ENCODE data around the gene RBM10. TPM values are rescaled to one million over a fixed set of nuclear protein-coding genes. Genes with fewer than 3 reads are reported as not detected.

The RBM10 gene
- total and polyA plus RNA-seq, 2 of the 13 experiments (the other 11 are each of a cell fraction or from before 2014, with no cell fraction given): 15.9 to 43.1 TPM

GRCh38 chrX:47232803-47233332 lies 87.8 kb downstream of the RBM10 start, which contains the start of gene USP11 (continued):
- TF ChIP-seq SAFB2 (CRISPR knock-in tag; IDR thresholded peaks at IDR 0.05; ENCODE audit: borderline replicate concordance, low read depth) (no peak), ASH2L (IDR thresholded peaks at IDR 0.05; ENCODE audit: insufficient read length, low read depth, low read length) (peak; percentile 49), ZBTB10 (CRISPR knock-in tag; IDR thresholded peaks at IDR 0.05; ENCODE audit: borderline replicate concordance) (peak; percentile 80; the same call in 1 of the 2 replicates), FOXM1 (CRISPR knock-in tag; IDR thresholded peaks at IDR 0.05) (no peak), KDM5A (IDR thresholded peaks at IDR 0.05; ENCODE audit: borderline replicate concordance, low read length) (peak; percentile 20; the same call in 1 of the 2 replicates), ZNF644 (CRISPR knock-in tag; IDR thresholded peaks at IDR 0.05; ENCODE audit: low read depth) (peak; percentile 52; the same call in 1 of the 2 replicates), ZBTB49 (CRISPR knock-in tag; IDR thresholded peaks at IDR 0.05; ENCODE audit: borderline replicate concordance) (no peak), TSC22D2 (CRISPR knock-in tag; IDR thresholded peaks at IDR 0.05; ENCODE audit: borderline replicate concordance) (no peak), AGO2 (optimal IDR thresholded peaks at IDR 0.05; ENCODE audit: low read depth, low read length) (peak; percentile 73), RBM39 (IDR thresholded peaks at IDR 0.05; ENCODE audit: low read depth, low read length, poor library complexity, severe bottlenecking) (peak; percentile 57), NCOR1 (IDR thresholded peaks at IDR 0.05; ENCODE audit: borderline replicate concordance, low read length) (no peak), TOPORS (CRISPR knock-in tag; IDR thresholded peaks at IDR 0.05) (0 out of 2 replicates have a peak, but pooled peaks have one; percentile 32), FOXC1 (CRISPR knock-in tag; IDR thresholded peaks at IDR 0.05; ENCODE audit: borderline replicate concordance) (0 out of 2 replicates have a peak, but pooled peaks have one; percentile 36), MXD1 (CRISPR knock-in tag; IDR thresholded peaks at IDR 0.05) (0 out of 2 replicates have a peak, but pooled peaks have one; percentile 31), ELF3 (CRISPR knock-in tag; IDR thresholded peaks at IDR 0.05) (peak; percentile 39; the same call in 1 of the 2 replicates), ZBTB33 (CRISPR knock-in tag; IDR thresholded peaks at IDR 0.05) (peak; percentile 10; the same call in 1 of the 2 replicates), ZBTB7A (CRISPR knock-in tag; IDR thresholded peaks at IDR 0.05) (peak; percentile 74; the same call in 1 of the 2 replicates), ZBTB20 (CRISPR knock-in tag; IDR thresholded peaks at IDR 0.05; ENCODE audit: borderline replicate concordance, low read depth) (0 out of 2 replicates have a peak, but pooled peaks have one; percentile 38), THAP7 (CRISPR knock-in tag; IDR thresholded peaks at IDR 0.05) (no peak)

All from HepG2 (cell line).